Uterus (tissue), 4 donors: Measurements from ENCODE around the gene PSG4. TPM values are rescaled to one million over a fixed set of nuclear protein-coding genes. Genes with fewer than 3 reads are reported as not detected.
A peak's percentile ranks its signal among the peaks of the same experiment; 100 is the strongest.
"Not testable (repeated sequence)": the region's sequence is repeated elsewhere in the genome, so short reads cannot be mapped to it uniquely, and the experiment has no call there.

Source experiments
- DNase-seq, 2 donors: peaks; one replicate each; pipeline ENCODE4 v3.0.0-alpha.2; 2019 to 2020
- H3K27ac ChIP-seq, 2 donors: fragments of 200-600 bp; sonication (generic); 1 replicate in 1 of 2; 2 replicates in 1 of 2; pipeline ENCODE4 v1.5.1; 2016 to 2018
- H3K27me3 ChIP-seq, 2 donors: fragments of 200-600 bp; sonication (generic); one replicate each; pipeline ENCODE4 v1.5.1; 2018 to 2019; ENCODE audit warnings: control low read depth in 1 of 2
- H3K36me3 ChIP-seq, 2 donors: fragments of 200-600 bp; sonication (generic); one replicate each; pipeline ENCODE4 v1.5.1; 2019; ENCODE audit warnings: control low read depth in 1 of 2
- H3K4me1 ChIP-seq, 2 donors: fragments of 200-600 bp; sonication (generic); one replicate each; pipeline ENCODE4 v1.5.1; 2018 to 2019; ENCODE audit warnings: control low read depth in 1 of 2
- H3K4me3 ChIP-seq, 2 donors: fragments of 200-600 bp; sonication (generic); 1 replicate in 1 of 2; 2 replicates in 1 of 2; pipeline ENCODE4 v1.5.1; 2018 to 2019; ENCODE audit warnings: mild to moderate bottlenecking in 1 of 2
- H3K9me3 ChIP-seq, 2 donors: fragments of 200-600 bp; sonication (generic); one replicate each; pipeline ENCODE4 v1.5.1; 2019; ENCODE audit warnings: control low read depth in 1 of 2
- POLR2A ChIP-seq, 2 donors: fragments of 450-650 bp; IDR thresholded peaks; one replicate each; pipeline ENCODE4 v1.6.1; 2016; ENCODE audit warnings: antibody characterized with exemption in 2 of 2, mild to moderate bottlenecking in 1 of 2, moderate library complexity in 1 of 2
- intact Hi-C: fragments of 100-400 bp; cut with DNase I; formaldehyde crosslinking; loops from one replicate; pipeline ENCODE4 v1.15.1; 2023; ENCODE audit warnings: low total_unique reads
- total RNA-seq, 4 donors: library from RNA; depleted of rRNA in 3 of 4; stranded (reverse); fragments of >200 nt in 3 of 4; gene quantifications; one replicate each; pipeline versions ENCODE4 v1.1.0 to v1.2.4, GENCODE V29; 2014 to 2023
- TF ChIP-seq, protein P1 (sequence below), 4 experiments: fragments of 200-600 bp in 2 of 4; fragments of 450-650 bp in 2 of 4; sonication (generic) in 2 of 4; IDR thresholded peaks; one replicate each; pipeline ENCODE4 v1.5.1; 2016 to 2019; ENCODE audit warnings: antibody characterized with exemption in 4 of 4, mild to moderate bottlenecking in 2 of 4, moderate library complexity in 1 of 4
- donor health status: DM: yes; HTN: yes; CAD: no.

PSG4 gene
- total RNA-seq, 4 donors from 2014 or later, result not detected

DNA sequence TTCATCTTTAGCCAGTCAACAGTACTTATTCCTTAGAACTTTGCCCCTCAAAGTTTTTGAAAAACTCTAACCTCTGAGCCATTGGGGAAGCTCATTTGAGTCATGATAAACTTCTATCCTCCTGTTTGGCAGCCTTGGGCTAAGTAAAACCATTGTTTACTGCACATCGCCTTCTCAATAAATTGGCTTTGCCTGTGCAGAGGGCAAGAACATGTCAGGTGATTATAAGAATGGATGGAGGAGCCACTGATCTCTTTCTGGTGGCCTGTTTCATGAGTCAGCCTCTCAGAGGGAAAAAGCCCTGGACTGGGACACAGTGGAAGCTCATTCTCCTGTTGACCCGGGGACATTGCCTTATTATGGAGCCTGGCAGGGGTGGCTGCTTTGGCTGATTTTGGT lies 19.4 kb upstream of the PSG4 start:
- Histone ChIP-seq H3K27ac (no peak overlapping the region), H3K4me1 (no peaks in the 10 kb centered on the region), H3K9me3 (no peaks in the 10 kb centered on the region), H3K27me3 (no peaks in the 10 kb centered on the region), H3K36me3 (no peaks in the 10 kb centered on the region), H3K4me3 (no peak overlapping the region)
- intact Hi-C loops, result no loop called here
- no peak for DNase-seq
- TF ChIP-seq, protein P1, sequence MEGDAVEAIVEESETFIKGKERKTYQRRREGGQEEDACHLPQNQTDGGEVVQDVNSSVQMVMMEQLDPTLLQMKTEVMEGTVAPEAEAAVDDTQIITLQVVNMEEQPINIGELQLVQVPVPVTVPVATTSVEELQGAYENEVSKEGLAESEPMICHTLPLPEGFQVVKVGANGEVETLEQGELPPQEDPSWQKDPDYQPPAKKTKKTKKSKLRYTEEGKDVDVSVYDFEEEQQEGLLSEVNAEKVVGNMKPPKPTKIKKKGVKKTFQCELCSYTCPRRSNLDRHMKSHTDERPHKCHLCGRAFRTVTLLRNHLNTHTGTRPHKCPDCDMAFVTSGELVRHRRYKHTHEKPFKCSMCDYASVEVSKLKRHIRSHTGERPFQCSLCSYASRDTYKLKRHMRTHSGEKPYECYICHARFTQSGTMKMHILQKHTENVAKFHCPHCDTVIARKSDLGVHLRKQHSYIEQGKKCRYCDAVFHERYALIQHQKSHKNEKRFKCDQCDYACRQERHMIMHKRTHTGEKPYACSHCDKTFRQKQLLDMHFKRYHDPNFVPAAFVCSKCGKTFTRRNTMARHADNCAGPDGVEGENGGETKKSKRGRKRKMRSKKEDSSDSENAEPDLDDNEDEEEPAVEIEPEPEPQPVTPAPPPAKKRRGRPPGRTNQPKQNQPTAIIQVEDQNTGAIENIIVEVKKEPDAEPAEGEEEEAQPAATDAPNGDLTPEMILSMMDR (IDR thresholded peaks at IDR 0.05), result no peak
- no peak for TF ChIP-seq POLR2A (IDR thresholded peaks at IDR 0.05)

DNA sequence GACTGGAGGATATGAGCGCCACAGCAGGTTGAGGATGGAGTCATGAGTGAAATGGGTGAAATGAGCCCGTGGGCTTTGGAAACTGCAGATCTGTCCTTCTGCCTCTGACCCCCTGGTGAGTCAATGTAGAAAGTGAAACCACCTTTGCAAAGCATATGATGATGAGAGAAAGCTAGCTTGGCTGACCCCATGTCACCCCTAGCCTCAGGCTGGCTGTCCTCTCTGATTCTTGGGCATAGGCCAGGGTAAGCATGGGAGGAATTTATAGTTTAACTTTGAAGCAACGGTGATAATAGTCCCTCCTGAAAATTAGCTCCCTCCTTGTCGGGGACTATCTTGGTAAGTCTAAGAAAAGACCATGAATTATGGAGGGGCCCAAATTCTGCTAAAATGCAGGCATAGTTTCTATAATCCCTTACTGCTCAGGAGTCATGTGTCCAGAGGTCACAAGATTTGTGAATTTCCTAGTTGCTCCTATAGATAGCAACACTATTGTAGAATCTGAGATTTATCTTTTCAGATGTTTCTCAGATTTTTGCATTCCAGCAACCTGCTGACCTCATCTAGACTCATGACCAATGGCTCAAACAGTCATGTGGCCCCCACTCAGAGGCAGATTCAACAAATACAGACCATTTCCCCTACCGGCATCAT lies 18.9 kb upstream of the PSG4 start:
- H3K27me3 ChIP-seq, H3K27ac ChIP-seq, DNase-seq, H3K9me3 ChIP-seq, H3K4me3 ChIP-seq, H3K4me1 ChIP-seq, intact Hi-C loops, H3K36me3 ChIP-seq: not testable (repeated sequence)

DNA sequence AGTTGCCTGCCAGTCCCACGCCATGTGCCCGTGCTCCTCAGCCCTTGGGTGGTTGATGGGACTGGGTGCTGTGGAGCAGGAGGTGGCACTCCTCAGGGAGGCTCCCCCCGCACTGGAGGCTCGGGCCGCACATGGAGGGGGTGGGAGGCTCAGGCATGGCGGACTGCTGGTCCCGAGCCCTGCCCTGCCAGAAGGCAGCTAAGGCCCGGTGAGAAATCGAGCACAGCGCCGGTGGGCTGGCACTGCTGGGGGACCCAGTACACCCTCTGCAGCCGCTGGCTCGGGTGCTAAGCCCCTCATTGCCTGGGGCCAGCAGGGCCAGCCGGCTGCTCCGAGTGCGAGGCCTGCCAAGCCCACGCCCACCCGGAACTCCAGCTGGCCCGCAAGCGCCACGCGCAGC lies 16.5 kb upstream of the PSG4 start:
- H3K4me3 ChIP-seq, result not testable (repeated sequence)

DNA sequence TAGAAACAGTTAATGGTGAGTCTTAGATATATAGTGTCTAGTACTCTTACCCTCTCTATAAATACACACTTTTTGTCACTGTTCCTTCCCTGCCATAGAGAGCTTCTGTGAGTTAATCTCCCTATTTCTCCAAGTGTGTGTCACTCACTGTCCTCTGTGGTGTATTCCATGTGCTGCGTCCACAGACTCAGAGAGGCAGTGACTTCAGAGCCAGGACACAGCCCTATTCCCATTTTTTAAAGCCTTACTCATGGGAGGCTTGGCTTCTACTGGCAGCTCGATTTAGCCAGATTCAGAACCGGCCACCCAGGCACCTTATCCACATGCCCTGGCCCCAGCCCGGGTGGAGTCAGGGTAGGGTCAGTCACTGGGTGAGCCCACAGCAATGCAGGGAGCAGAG lies 13.7 kb upstream of the PSG4 start:
- H3K4me3 ChIP-seq, H3K27ac ChIP-seq, H3K9me3 ChIP-seq, H3K27me3 ChIP-seq, DNase-seq, H3K4me1 ChIP-seq, intact Hi-C loops, H3K36me3 ChIP-seq: not testable (repeated sequence)

More for the DNA sequence above, 16.5 kb upstream of the PSG4 start:
- DNase-seq, H3K36me3 ChIP-seq, H3K9me3 ChIP-seq, H3K27me3 ChIP-seq, intact Hi-C loops, H3K27ac ChIP-seq, H3K4me1 ChIP-seq: not testable (repeated sequence)

DNA sequence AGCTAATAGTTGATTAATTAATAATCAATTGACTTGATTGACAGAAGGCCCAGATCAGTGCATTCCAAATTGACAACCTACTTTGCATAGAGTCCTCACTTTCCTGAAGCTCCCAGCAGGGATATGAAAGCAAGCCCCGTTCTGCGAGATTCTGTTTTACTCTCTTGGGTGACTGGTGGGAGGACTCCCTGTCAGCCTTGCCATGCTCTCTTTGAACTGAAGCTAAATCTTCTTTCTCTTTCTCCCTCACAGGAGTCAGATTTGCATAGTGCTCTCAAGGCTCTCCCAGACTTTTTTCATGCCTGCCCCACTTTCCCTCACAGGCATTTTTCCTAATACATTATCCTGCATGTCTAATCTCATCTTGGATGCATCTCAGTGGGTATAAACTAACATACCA lies 10.4 kb upstream of the PSG4 start:
- H3K4me3 ChIP-seq, DNase-seq, H3K27ac ChIP-seq, H3K4me1 ChIP-seq, H3K9me3 ChIP-seq, intact Hi-C loops, H3K27me3 ChIP-seq, H3K36me3 ChIP-seq: not testable (repeated sequence)

DNA sequence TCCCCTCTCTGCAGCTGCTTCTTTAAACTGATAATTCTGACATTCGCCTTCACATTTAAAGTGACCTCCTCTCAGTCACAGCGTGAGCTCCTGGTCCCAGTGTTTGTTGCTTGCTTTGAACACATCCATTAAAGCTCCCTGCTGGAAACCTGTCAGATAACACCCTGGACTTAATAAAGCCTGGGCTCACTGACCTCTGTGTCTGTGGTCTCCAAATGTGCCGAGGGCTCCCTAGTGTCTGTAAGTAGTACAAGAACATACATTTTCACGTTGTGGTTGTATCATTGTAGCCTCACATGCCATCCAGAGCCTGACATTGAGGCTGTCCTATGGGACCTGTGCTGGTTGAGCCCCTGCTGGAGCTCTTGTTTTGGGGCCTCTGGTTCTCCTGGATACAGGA lies 2.6 kb upstream of the PSG4 start:
- intact Hi-C loops, result no loop called here
- no peaks in the 10 kb centered on the region for H3K4me1 ChIP-seq
- no peak overlapping the region for H3K27ac ChIP-seq
- TF ChIP-seq, protein P1 (IDR thresholded peaks at IDR 0.05), result no peak
- no peak for TF ChIP-seq POLR2A (IDR thresholded peaks at IDR 0.05)
- no peaks in the 10 kb centered on the region for H3K9me3 ChIP-seq
- H3K4me3 ChIP-seq, result no peak overlapping the region
- no peak for DNase-seq
- H3K27me3 ChIP-seq, result no peaks in the 10 kb centered on the region
- H3K36me3 ChIP-seq, result no peaks in the 10 kb centered on the region

DNA sequence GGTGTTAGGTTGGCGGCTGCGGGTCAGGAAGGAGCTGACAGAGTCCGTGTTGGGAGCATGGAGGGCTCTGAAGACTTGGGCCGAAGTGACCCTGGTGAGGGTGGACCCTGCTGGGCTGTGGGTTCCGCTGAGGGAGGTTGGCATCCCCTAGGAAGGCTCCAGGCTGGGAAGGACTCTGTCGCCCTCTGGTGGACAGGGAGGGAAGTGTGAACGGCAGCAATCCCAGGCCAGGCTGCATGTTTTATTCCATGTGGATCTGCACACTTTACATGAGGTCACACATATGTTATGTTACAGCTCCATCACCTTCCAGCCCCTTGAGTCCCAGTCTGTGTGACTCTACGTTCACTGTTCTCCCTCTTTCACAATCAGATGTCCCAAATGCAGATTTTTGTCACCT lies 1.7 kb upstream of the PSG4 start:
- H3K9me3 ChIP-seq, intact Hi-C loops, DNase-seq, H3K4me1 ChIP-seq, H3K27ac ChIP-seq, H3K4me3 ChIP-seq, H3K36me3 ChIP-seq, H3K27me3 ChIP-seq: not testable (repeated sequence)
- TF ChIP-seq, protein P1 (IDR thresholded peaks at IDR 0.05), result peak in 1 of 4 experiments; percentile 29

DNA sequence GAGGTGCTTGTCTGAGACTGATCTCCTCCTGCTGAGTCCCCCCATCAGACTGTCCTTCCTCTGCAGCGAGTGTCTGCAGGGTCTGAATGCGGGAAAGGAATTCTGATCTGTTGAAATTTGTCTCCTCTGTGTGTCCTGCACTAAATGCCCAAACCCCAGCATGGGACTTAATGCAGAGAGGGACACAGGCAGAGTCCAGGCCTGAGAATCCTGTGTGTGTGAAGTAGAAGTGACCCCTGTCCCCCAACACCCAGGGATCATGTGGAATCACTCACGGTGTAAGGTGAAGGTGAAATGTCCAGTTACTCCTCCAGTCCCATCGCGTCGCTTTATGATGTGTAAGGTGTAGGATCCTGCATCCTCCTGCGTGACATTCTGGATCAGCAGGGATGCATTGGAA lies 1.8 kb downstream of the PSG4 start:
- H3K27me3 ChIP-seq, H3K27ac ChIP-seq, intact Hi-C loops, H3K4me1 ChIP-seq, H3K36me3 ChIP-seq, H3K4me3 ChIP-seq, DNase-seq, H3K9me3 ChIP-seq: not testable (repeated sequence)

DNA sequence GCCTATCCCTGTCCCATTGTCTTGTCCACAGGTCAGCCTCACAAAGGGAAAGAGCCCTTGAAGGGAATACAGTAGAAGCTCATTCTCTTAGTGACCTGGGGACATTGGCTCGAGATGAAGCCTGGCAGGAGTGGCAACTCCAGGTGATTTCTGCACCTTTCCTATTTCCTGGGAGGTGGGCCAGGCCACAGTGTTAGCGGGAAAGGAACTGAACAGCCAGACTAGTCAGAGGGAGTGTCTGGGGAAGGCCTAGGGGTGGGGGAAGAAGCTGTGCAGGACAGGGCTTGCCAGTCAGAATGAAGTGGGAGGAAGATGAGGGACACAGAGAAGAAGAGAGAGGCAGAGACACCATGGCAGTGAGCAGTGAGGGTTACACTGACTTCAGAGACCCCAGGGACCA lies 3.5 kb downstream of the PSG4 start:
- H3K9me3 ChIP-seq, H3K4me1 ChIP-seq, DNase-seq, H3K27me3 ChIP-seq, intact Hi-C loops, H3K4me3 ChIP-seq, H3K36me3 ChIP-seq: not testable (repeated sequence)
- H3K27ac ChIP-seq, result peak overlapping the region in 1 of 2 donors; percentile 29

DNA sequence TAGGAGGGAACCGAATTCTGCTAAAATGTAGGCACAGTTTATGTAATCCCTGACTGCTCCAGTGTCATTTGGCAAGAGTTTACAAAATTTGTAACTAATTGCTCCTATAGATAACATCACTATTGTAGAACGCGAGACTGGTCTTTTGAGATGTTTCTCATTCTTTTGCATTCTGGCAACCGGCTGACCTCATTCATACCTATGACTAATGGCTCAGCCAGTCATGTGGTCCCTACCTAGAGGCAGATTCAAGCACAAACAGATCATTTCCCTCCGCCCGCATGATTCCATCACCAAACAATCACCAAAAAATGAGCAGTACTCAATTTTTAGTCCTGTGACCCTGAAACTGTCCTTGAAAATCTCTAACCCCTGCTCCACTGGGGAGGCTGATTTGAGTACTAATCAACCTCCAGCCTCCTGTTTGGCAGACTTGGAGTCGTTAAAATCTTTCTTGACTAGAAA lies 4.1 kb downstream of the PSG4 start:
- H3K4me1 ChIP-seq, DNase-seq, H3K36me3 ChIP-seq, H3K9me3 ChIP-seq, H3K27me3 ChIP-seq, H3K4me3 ChIP-seq, intact Hi-C loops: not testable (repeated sequence)
- peak overlapping the region in 1 of 2 donors; percentile 29 for H3K27ac ChIP-seq
